Suprapubic skin (tissue), 4 donors: ENCODE results near the gene DLX2. TPM values are rescaled to one million over a fixed set of nuclear protein-coding genes. Genes with fewer than 3 reads are reported as not detected.
A peak's percentile ranks its signal among the peaks of the same experiment; 100 is the strongest.

ENCODE experiments used
- DNase-seq, 2 donors: peaks; one replicate each; pipeline ENCODE4 v3.0.0-alpha.2; 2019; ENCODE audit warnings: low spot score in 2 of 2
- H3K27ac ChIP-seq: fragments of 200-600 bp; sonication (generic); one replicate; pipeline ENCODE4 v1.5.1; 2019
- H3K27me3 ChIP-seq: fragments of 200-600 bp; sonication (generic); one replicate; pipeline ENCODE4 v1.5.1; 2019
- H3K36me3 ChIP-seq: fragments of 200-600 bp; sonication (generic); one replicate; pipeline ENCODE4 v1.5.1; 2019
- H3K4me1 ChIP-seq: fragments of 200-600 bp; sonication (generic); one replicate; pipeline ENCODE4 v1.5.1; 2019
- H3K4me3 ChIP-seq: fragments of 200-600 bp; sonication (generic); one replicate; pipeline ENCODE4 v1.5.1; 2019; ENCODE audit warnings: mild to moderate bottlenecking
- H3K9me3 ChIP-seq: fragments of 200-600 bp; sonication (generic); one replicate; pipeline ENCODE4 v1.5.1; 2019
- EP300 ChIP-seq: sonication (generic); formaldehyde crosslinking; IDR thresholded peaks from one replicate; pipeline ENCODE4 v1.6.1; 2017; ENCODE audit warnings: antibody characterized with exemption
- POLR2A ChIP-seq, 2 donors: fragments of 450-650 bp; IDR thresholded peaks; one replicate each; pipeline ENCODE4 v1.6.1; 2017; ENCODE audit warnings: antibody characterized with exemption in 2 of 2, mild to moderate bottlenecking in 2 of 2, moderate library complexity in 2 of 2
- POLR2AphosphoS5 ChIP-seq, 3 donors: sonication (generic); formaldehyde crosslinking; IDR thresholded peaks; one replicate each; pipeline ENCODE4 v1.6.1; 2017; ENCODE audit warnings: antibody characterized with exemption in 3 of 3
- WGBS: methylation state at CpG from one replicate; pipeline ENCODE4 v1.1.5; 2018; 5-methylcytosine and 5-hydroxymethylcytosine counted together
- total RNA-seq, 4 donors: library from RNA; depleted of rRNA; stranded (reverse); fragments of >200 nt; gene quantifications; one replicate each; pipeline ENCODE4 v1.1.0, GENCODE V29; 2016
- TF ChIP-seq, protein P1 (sequence below), 2 donors: fragments of 200-600 bp in 1 of 2; fragments of 450-650 bp in 1 of 2; sonication (generic) in 1 of 2; IDR thresholded peaks; one replicate each; pipeline ENCODE4 v1.5.1; 2016 to 2019; ENCODE audit warnings: antibody characterized with exemption in 2 of 2, mild to moderate bottlenecking in 1 of 2, moderate library complexity in 1 of 2

DLX2 gene
- total RNA-seq, 4 donors from 2014 or later: 0.30 to 1.1 (median 0.42) TPM; not detected in 1

DNA sequence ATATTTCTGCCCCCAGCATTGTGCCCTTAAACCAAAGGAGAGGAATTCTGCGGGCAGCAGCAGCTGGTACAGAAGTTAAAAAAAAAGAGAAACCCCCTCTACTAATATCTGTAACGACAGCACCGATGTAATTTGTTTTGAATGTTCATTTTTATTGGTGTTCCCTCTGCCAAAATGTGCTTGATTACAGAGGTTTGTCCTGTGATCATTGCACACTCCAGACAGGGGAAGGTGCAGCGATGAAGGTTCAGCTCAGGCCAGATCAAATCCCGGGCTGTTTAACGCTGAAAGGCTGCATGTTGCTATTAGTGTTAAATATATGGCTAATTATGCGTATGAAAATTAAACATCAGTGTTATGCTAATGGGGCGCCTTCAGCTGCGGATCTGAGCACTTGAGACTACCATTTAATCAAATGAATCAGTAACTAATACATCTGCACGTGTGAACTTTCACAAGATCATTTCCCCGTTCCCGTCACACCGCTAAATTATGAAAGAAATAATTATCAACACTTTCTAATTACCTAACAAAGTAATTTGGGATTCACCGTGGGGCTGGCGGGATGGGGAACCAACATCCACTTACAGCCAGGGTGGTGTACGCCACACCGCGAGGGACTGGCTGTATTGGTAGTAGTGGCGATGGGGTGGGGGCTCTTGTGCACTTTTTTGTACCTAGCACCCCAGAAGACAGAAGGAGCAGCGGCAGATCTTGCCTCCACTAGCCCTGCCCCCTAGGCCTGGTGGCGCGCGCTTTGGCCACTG, 18.9 kb downstream of the DLX2 start:
- Histone ChIP-seq H3K4me3 (peak overlapping the region; percentile 1), H3K36me3 (no peaks in the 10 kb centered on the region), H3K9me3 (no peaks in the 10 kb centered on the region), H3K27ac (no peak overlapping the region), H3K4me1 (peaks cover 58% of the 10 kb centered on the region), H3K27me3 (peaks cover 100% of the 10 kb centered on the region)
- TF ChIP-seq POLR2A (IDR thresholded peaks at IDR 0.05): no peak
- TF ChIP-seq, protein P1, sequence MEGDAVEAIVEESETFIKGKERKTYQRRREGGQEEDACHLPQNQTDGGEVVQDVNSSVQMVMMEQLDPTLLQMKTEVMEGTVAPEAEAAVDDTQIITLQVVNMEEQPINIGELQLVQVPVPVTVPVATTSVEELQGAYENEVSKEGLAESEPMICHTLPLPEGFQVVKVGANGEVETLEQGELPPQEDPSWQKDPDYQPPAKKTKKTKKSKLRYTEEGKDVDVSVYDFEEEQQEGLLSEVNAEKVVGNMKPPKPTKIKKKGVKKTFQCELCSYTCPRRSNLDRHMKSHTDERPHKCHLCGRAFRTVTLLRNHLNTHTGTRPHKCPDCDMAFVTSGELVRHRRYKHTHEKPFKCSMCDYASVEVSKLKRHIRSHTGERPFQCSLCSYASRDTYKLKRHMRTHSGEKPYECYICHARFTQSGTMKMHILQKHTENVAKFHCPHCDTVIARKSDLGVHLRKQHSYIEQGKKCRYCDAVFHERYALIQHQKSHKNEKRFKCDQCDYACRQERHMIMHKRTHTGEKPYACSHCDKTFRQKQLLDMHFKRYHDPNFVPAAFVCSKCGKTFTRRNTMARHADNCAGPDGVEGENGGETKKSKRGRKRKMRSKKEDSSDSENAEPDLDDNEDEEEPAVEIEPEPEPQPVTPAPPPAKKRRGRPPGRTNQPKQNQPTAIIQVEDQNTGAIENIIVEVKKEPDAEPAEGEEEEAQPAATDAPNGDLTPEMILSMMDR (IDR thresholded peaks at IDR 0.05): no peak
- no peak for TF ChIP-seq EP300
- no peak for TF ChIP-seq POLR2AphosphoS5 (IDR thresholded peaks at IDR 0.05)
- WGBS: 21% methylated on average over 23 of the region's 23 CpGs
- no peak for DNase-seq

DNA sequence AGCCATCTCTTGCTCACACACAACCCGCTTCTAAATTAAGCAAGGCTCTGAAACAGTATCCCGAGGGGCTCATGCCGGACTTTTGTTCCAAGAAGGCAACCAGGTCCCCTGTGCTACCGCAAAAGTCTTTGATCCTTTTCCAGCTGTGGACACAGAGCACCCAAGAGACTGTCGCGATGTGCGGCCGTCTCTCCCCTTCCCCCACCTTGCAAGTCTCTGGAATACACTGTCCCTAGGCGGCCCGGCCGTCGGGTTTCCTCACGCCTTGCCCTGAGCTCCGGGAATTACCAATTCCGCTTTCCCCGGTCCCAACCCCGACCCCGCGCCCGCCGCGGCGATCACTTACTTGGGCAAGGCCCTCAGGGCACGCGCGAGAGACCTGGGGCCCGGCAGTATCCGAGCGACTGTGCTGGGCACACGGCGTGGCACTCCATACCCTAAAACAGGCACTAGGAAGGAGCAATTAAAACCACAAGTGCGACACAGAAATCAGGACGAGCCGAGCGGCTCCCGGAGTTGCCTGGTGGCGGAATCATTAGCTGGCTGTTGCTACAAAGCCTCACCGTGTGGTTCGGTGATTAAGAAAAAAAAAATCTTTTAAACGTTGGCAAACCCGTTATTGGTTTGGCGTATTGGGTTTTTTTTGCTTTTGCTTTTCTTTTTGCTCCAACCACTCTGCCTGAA, 19.6 kb downstream of the DLX2 start:
- TF ChIP-seq POLR2A (IDR thresholded peaks at IDR 0.05): no peak
- TF ChIP-seq EP300: no peak
- TF ChIP-seq, protein P1 (IDR thresholded peaks at IDR 0.05): no peak
- no peak for TF ChIP-seq POLR2AphosphoS5 (IDR thresholded peaks at IDR 0.05)
- peaks cover 58% of the 10 kb centered on the region for H3K4me1 ChIP-seq
- DNase-seq: peak in 1 of 2 donors; percentile 79
- 10% methylated on average over 40 of the region's 42 CpGs for WGBS
- peaks cover 96% of the 10 kb centered on the region for H3K27me3 ChIP-seq
- no peak overlapping the region for H3K27ac ChIP-seq
- peak overlapping the region; percentile 1 for H3K4me3 ChIP-seq
- H3K9me3 ChIP-seq: no peaks in the 10 kb centered on the region
- H3K36me3 ChIP-seq: no peaks in the 10 kb centered on the region

DNA sequence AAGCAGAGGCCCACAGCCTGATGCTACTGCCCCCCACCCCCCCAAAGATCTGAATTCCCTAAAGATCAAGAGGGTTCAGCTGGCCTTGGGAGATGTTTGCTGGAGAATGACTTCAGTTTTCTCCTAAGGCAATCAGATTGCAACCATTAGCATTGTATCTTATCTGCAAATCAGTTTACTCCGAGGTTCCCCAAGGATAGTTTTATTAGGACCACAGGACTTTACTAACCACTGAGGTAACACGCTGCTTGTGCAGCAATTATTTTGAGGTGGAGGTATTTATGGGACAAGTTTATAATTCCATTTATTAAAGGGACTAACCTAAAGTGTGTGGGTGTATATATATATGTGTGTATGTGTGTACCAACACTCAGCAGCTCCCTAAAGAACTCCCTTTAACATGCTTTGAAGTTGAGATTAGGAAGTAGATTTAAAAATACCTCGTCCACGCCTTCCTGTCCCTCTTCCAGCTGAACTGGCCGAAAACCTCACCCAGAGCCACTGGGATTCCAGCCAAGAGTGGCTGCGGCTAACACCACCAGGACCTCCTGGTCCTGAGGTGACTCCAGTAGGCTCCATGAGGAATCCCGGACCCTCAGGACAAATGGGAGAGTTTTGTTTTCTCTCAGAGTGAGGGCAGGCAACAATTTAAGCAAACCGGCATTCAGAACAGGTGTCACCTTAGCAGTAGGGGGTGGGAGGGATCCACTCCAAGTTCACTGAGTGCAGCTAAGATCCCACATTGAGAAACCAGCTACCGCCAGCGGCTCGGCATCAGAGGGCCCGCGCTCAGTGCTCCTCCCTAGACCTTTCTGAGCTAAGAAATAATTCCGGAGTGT, 20.4 kb downstream of the DLX2 start:
- DNase-seq: no peak
- Histone ChIP-seq H3K4me1 (peaks cover 53% of the 10 kb centered on the region), H3K36me3 (no peaks in the 10 kb centered on the region), H3K27ac (no peak overlapping the region), H3K4me3 (no peak overlapping the region), H3K9me3 (no peaks in the 10 kb centered on the region), H3K27me3 (peaks cover 88% of the 10 kb centered on the region)
- 28% methylated on average over 14 of the region's 14 CpGs for WGBS
- TF ChIP-seq POLR2AphosphoS5 (IDR thresholded peaks at IDR 0.05) (no peak), EP300 (no peak), POLR2A (IDR thresholded peaks at IDR 0.05) (no peak)
- TF ChIP-seq, protein P1 (IDR thresholded peaks at IDR 0.05): no peak

DNA sequence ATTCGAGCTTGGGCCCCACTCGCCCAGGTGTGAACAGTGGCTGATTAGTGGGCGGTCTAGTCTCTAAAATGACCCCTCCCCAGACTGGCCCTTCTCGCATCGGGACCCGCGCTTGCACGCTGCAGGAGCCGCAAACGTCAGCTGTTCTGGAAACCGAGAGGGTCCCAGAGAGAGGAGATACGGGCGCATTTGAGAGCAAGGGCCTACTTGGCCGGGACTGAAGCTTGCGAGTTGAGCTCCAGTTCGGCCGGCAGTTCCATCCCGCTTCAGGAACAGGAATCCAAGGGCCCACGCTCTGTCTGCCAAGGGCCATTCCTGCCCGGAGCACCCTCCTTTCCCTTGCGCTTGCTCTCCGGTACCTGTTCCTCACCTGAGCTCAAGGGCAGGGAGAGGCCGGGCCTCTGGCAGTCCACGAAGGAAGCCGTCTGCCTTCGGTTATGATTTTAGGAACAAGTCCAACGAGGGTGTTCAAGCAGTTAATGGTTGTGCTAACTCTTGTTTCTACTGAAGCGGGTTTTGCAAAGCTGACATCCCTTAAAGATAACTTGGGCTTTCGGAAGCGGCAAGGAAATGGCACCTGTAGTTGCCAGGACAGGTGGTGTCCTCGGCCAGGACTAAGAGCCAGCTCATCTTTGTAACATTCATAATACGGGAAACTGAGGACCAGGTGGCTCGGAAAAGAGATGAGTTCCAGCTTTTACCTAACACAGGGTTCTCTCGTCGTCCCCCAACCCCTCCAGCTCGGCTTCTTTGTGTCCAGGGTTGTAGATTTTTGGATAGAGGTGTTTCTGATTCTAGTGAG, 21.3 kb downstream of the DLX2 start:
- peaks cover 44% of the 10 kb centered on the region for H3K4me1 ChIP-seq
- DNase-seq: peak in 1 of 2 donors; percentile 77
- peaks cover 79% of the 10 kb centered on the region for H3K27me3 ChIP-seq
- no peaks in the 10 kb centered on the region for H3K36me3 ChIP-seq
- H3K9me3 ChIP-seq: no peaks in the 10 kb centered on the region
- TF ChIP-seq POLR2AphosphoS5 (IDR thresholded peaks at IDR 0.05): no peak
- TF ChIP-seq POLR2A (IDR thresholded peaks at IDR 0.05): no peak
- TF ChIP-seq EP300: no peak
- TF ChIP-seq, protein P1 (IDR thresholded peaks at IDR 0.05): no peak
- H3K4me3 ChIP-seq: no peak overlapping the region
- 25% methylated on average over 36 of the region's 36 CpGs for WGBS
- no peak overlapping the region for H3K27ac ChIP-seq
